HG02840 (cell line): ENCODE measurements around the gene LRCOL1.

Experiments
- ATAC-seq: cut with Tn5 transposase; IDR thresholded peaks from one replicate; pipeline ENCODE4 v1.9.1; 2021; ENCODE audit warnings: mild to moderate bottlenecking, moderate library complexity, moderate number of reproducible peaks; ENCODE audit not compliant: unreplicated experiment, low FRiP score

The LRCOL1 gene

DNA sequence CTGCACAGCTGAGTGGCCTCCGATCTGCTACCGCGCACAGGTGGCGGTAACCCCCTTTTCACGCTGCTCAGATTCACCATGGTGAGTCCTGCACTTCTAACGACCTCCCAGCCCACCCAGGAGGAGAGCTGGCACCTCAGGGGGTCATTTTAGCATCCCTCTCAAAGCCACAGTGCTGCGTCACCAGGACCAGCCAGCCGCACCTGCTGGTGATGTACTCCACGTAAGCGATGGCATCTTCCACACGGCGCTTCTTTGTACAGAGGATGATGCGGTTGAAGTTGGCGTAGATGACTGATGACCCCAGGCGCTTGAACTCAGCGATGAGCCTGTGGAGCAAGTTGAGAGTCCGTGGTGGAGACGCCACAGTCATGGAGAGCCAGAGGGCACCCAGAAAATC, 27.4 kb upstream of the LRCOL1 start:
- ATAC-seq, result no peak

DNA sequence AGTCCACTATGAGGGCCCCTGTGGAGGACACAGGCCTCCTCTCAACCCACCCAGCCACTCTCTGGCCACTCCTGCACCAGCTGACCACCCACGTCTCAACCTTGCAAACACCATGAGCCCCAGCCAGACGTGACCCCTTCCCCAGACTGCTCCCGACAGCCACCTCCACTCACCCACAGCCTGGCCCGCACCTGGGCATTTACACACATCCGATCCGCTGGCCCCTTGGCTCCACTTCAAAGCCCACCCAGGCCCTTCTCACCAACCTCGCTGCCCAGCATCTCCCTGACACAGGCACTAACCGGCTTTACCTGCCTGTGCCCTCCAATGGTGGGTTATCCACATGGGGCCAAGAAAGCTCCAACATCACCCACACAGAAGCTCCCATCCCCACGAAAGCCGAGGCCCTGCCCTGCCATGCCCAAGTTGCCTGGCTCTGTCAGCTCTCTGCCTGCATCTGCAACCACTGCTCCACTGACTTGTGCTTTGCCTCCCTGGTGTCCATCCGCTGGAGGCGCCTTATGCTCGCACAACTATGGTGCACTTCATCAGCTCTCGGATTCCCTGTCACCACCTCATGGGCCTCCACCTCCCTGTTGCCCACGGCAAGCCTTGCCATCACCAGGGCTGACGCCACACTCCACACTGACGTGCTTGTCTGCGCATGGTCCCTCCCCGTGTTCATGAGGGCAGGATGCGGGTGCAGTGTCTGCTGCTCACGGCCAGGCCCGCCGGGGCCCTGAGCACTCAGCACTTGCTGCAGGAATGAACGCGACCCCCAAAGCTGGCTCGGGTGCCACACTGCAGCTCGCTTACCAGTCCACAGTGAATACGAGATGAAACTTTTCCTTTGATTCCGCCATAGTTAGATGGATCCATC, 24.9 kb upstream of the LRCOL1 start:
- ATAC-seq, result no peak

DNA sequence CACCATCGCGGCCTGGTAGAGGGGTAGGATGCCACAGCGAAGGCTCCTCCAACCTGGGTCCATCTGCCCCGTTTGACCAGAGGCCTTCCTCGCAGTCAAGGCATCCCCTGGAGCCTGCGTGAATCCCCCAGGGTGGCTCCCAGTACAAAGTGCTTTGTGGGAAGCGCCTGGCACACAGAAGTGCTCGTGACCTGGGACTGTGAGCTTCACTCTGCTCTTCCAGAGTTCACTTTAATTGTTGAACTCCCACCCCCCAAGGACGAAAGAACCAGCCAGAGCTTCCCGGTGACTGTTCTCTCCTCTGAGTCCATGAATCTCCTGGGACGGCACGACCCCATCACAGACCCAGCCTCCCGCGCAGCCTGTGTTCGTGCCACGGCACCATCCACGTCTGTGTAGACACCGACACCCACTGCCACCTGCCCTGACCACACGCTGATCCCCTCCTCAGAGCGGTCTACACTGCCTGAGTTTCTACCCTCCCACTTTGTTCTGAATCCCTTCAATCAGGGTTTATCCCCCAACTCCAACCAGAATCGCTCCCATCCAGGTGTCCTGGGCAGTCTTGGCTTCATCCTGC, 24.1 kb upstream of the LRCOL1 start:
- ATAC-seq, result no peak

DNA sequence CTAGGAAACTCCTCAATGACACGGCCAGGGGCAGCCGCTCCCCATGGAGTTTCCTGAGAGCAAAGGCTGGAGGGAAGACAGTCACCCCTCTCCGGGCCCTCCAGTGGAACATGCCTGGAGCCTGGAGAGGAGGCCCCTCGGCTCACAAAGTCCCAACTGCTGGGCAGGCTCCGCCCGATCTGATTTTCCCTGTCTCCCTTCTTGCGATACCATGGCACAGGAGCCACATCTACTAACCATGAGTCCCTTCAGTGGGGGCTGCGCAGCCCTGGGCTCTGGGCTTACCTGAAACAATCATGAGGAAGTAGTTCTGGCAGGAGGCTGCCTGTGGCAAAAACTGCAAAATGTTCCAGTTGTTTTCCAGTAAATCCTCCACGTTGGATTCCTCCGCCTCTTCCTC, 23.5 kb upstream of the LRCOL1 start:
- no peak for ATAC-seq

DNA sequence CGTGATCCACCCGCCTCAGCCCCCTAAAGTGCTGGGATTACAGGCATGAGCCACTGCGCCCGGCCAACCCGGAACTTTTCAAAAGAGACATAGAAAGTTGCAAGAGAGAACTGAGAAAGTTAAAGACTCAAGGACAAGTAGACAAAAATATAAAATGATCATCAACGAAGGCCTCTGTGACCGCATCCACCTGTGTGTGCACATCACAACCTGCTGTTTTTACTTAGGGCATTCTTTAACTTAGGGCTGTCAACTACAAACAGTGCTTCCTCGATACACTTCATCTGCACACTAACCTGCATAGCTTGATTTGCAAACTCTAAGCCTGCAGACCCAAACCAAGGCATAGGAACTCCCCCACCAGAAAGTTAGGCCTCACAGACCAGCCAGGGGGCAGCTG, 23.0 kb upstream of the LRCOL1 start:
- no peak for ATAC-seq

DNA sequence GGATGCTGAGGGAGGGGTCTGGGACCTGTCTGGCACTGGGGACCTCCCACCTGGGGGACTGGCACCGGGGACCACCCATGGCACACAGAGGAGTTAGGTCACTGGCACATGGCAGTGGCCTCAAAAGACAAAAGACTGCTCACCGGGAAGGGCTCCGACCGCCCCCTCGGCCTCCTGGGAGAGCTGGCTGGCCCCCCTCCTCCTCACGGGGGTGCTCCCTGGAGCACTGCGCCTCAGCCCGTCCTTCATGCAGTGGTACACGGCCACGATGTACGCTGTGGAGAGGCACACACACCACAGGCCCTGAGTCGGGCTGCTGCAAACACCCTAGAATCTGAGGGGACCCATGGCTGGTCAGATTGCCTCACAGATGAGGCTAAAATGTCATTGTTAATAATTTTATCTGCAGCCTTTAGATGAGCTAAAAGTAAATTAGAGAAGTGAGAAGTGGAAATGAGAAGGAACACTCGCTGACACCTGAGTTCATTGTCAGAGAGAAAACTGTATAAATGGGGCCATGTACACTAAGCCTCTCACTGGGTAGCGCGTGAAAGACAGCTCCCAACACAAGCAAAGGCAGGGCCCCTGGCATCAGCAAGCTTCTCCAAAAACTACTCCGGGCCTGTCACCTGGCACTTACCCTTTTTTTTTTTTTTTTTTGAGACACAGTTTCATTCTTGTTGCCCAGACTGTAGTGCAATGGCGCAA, 22.3 kb upstream of the LRCOL1 start:
- no peak for ATAC-seq

DNA sequence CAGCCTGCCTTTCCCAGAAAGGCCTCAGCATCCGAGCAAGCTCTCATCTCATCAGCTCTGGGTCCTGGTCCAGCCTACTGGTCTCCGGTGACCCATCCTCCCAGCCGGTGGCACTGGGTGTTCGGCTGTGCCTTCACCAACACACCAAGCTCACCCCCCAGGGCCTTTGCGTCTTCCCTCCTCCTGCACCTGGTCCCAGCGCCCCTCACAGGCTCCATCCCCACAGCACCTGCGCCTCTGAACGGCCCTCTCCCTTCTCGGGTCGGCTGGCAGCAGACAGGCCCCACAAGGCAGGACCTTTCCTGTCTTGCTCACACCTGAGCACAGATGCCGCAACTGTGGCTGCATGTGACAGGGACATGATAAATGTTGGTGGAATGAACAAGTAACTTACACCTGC, 21.3 kb upstream of the LRCOL1 start:
- no peak for ATAC-seq

DNA sequence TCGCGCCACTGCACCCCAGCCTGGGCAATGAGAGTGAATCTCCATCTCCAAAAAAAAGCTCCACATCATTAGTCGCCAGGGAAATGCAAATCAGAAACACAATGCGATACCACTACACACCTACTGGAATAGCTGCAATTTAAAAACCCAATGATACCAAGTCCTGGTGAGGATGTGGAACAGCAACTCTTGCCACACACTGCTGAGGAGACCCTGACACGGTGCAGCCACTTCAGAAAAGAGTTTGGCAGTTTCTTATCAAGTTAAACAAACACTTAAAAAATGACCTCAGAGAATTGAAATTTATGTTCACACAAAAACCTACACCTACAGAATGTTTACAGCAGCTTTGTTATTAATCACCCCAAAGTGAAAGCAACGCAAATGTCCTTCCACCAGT, 20.3 kb upstream of the LRCOL1 start:
- ATAC-seq, result no peak

DNA sequence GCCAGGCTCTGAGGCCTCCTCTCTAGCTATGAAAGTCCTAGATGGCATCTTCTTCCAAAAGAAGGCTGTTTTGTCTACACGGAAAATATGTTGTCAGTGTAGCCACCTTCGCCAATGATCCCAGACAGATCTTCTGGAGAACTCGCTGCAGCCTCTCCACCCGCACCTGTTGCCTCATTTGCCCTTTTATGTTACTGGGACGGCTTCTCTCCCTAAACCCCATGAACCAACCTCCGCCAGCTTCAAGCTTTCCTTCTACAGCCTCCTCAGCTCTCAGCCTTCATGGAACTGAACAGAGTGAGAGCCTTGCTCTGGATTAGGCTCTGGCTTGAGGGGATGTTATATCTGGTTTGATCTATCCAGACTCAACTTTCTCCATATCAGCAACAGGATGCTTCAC, 18.9 kb upstream of the LRCOL1 start:
- no peak for ATAC-seq

DNA sequence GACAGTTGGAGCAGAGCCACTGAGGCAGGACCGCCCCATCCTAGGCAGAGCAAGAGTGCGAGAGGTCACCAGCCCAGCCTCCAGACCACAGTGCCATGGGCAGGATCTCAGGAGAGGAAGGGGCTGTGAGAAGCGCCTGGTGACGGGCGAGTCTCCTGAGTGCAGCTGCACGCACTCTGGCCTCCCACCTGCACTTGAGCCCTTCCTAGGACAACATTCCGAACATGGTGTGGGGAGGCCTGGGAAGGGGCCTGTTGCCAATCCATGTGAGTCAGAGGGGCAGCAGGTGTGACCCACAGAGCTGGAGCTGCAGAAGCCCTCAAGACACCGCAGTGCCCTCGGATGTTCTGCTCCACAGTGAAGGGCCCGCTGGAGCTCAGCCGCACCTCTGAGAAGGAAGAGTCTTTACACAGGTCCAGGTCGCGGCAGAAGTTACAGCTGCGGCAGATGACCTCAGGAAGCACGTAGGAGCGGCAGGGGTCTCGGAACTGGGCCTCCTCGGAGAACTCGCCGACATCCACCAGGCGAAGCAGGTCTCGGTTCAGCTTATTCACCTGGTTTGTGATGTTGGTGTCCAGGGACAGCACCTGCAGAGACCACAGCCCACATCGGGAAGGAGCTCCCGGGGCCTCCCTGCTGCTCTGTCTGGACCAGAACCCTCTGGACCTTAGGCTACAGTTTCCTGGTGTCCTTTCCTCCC, 15.5 kb upstream of the LRCOL1 start:
- ATAC-seq, result no peak

DNA sequence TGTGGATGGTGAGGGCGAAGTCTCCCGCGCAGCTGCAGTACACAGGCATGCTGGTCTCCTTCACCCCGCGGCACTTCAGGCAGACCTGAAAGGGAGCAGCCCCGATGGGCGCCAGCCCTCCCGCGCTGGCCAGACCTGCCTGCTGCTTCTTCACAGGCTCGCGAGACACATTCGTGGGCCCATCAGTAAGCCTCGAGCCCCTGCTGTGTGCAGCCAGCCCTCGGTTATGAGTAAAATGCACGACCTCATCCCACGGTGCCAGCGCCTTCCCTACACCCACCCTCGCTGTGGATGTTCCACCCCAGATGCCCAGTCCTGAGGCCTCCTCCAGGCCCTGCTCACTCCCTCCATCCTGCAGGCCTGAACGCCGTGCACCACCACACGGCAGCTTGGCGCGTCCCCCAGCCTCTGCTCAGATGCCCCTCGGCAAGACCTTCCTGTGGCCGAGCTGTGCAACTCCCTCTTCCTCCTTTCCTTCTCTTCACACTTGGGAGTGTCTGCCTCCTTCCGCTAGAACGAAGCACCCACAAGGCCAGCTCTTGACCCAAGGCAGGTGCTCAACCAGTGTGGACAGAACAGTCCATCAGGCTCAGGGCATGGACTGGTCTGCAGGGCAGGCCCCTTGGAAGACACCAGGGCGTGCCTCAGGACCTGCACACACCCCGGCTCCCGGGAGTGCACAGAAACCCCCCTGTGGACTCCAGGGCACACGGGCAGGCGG, 14.7 kb upstream of the LRCOL1 start:
- no peak for ATAC-seq

DNA sequence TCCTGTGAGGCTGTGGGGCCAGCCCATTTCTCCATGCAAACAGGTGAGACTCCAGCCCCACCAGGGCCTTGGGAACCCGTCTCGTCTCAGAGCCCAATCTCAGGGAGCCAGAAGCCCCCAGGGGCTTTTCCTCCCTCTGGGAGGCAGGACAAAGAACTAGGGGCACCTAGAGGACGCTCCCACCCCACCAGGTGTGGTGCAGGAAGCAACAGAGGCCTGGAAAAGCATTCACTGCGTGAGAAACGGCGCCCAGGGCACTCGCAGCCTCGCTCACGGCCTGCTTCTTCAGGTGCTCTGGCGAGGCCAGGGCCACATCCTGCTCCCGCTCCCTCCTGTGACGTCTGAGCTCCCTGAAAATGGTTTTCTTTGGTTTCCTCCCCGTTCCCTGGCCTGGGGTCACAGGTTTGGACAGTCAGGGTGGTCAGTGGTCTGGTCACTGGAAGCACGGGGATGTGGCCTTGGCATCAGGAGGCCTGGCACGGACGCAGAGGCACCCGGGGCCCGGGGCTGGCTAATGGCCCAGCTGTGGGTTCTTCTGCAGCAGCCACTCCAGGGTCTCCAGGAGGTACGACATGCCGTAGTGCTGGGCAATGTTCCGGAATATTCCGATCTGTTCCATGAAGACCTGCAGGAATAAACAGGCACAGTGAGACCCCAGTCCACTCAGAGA, 13.9 kb upstream of the LRCOL1 start:
- no peak for ATAC-seq

DNA sequence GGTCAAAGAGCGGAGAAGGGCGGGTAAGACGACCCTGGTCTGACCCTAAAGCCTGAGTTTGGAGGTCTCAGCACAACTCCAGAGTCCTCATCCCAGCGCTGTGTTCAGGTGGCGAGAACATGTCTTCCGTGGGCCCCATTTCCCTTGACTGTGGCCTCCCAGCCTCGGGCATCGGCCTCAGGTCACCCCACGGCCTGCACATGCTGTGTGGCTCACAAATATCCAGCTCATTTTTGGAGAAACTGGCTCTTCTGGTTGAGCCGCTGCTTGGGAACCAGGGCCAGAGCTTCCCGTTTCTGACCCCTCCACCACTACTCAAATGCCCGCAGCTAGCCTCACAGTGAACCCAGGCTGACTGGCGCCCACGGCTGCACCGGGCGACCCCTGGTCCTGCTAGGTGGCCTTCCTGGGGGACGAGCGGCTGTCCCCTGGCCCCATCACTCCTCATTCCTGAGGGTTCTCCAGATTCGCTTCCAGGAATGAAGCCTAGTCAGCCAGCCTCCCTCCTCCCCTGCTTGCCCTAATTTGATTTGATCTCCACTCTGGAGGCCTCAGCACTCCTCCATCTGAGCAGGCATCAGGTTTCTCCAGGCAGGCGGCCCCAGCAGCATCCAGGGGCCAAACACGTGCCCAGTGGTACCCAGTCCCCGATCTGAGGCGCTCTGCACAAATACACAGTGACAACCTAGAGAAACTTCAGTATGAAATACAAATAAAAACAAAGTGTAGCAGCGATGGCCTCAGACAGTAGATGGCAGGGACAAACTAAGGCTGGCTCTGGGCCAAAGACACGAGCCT, 12.9 kb upstream of the LRCOL1 start:
- ATAC-seq, result no peak

DNA sequence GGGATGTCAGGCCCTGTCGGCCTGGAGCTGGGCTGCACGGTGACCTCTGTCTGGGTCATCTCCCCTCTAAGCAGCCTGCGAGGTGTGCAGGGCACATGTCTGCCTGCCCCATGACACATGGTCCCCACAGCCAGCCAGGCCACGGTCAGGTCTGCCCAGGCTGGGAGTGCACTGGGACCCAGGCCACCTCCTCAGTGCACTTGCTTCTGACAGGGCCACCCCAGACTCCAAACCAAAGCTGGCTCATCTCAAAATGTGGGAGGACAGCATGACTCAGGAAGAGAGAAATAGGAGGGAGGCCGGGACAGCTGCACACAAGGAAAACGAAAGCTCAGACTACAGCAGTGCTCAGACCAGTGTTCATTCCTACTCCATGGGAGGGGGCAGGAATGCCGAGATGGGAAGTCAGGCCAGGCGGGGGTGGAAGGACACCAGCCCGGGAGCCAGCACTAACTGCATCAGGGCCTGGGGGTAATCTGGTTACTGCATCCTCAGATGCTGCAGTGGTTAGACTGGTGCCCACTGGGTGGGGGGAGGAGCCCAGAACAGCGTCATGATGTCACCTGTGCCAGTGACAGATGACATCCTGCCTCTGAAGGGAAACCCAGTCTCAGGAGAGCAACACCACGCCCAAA, 12.2 kb upstream of the LRCOL1 start:
- no peak for ATAC-seq

DNA sequence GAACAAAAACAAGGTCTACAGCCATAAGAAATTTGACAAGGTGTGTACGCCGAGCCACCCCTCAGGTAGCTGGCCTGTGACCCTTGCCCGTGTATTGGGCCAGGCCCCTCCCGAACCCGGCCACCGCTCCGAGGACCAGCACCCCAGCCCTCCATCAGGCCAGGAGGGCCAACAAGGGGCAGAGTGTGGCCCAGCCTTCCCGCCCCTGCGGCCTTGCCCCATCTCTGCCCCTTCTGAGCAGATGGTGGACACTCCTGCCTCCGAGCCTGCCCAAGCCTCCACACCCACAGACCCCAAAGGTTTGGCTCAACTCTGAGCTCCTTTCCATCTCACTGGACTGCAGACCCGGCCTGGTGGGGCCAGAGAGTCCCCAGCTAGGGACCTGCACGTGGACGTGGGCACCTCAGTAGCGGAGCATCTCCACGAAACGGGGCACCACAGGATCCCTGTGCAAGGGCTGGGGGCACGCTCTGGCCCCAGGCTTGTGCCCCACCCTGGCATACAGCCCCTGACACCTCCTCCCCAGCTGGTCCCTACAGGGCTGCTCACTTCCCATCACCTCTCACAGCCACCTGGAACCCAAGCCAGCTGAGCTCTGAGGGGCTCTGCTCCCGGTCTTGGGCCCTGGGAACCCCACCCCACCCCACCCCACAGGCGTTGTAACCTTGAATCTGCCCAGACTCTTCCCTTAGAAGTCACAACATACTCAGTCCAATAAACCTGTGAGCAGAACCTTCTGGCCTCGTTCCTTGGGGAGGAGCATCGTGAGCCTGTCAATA, 11.5 kb upstream of the LRCOL1 start:
- no peak for ATAC-seq

DNA sequence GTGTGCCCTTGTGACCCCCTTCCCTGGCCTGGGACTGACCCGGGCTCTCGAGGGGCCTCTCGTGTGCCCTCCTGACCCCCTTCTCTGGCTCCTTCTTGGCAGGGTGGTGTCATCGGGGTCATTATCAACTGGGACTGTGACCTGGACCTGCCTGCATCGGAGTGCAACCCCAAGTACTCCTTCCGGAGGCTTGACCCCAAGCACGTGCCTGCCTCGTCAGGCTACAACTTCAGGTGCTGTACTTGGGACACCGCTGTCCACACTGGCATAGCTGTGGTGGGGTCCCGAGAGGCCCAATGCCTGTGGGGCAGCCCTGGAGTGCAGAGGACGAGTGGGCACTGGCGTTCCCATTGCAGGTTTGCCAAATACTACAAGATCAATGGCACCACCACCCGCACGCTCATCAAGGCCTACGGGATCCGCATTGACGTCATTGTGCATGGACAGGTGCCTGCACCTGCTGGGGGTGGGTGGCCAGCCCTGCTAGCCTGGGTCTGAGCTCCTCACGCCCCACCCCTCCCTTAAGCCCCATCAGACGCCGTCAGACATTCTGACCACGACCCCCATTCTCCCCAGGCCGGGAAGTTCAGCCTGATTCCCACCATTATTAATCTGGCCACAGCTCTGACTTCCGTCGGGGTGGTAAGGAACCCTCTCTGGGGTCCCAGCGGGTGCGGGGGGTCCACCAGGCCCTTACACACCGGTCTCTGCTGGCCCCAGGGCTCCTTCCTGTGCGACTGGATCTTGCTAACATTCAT, 10.7 kb upstream of the LRCOL1 start:
- ATAC-seq, result no peak
